K562 (cell line): ENCODE data around the gene RECQL5. TPM values are rescaled to one million over a fixed set of nuclear protein-coding genes. Genes with fewer than 3 reads are reported as not detected.

ENCODE experiments used
- ATAC-seq: fragments of 200-7000 bp; cut with Tn5 transposase; 3 replicates; pipeline ENCODE4 v1.9.1; 2020; ENCODE audit warnings: moderate library complexity
- BruUV-seq: library from RNA; stranded (reverse); fragments of 400-500 nt; replicated peaks from 2 replicates; lab custom pipeline; 2021; lab: Mats Ljungman, UMichigan
- CTCF ChIA-PET: fragments of 300-600 bp; formaldehyde crosslinking; extraction: SDS; loops from one replicate; lab custom pipeline; 2021; ENCODE audit warnings: low intra/inter-chr PET ratio; lab: Yijun Ruan, JAX
- POLR2A ChIA-PET: fragments of 300-600, 350-650 bp; sonication (Branson Sonifier 250); formaldehyde crosslinking; extraction: SDS; loops from one replicate; lab custom pipeline; 2021; ENCODE audit warnings: antibody characterized with exemption, inconsistent platforms; lab: Yijun Ruan, JAX
- DNase-seq, 4 experiments: peaks; one replicate each; pipeline versions ENCODE4 v3.0.0 to v3.0.0-alpha.2; 2011 to 2018; ENCODE audit warnings: low spot score in 3 of 4, mixed read lengths in 3 of 4; ENCODE audit errors: extremely low read depth in 1 of 4
- FAIRE-seq: peaks from 2 replicates; lab custom pipeline; 2011; peaks lifted over from hg19 to GRCh38; lab: Jason Lieb, UNC
- H2AFZ ChIP-seq: 2 replicates; pipeline ENCODE4 v1.6.0; 2011; ENCODE audit warnings: low read depth, low read length, control low read depth, inconsistent platforms
- H3K27ac ChIP-seq: fragments of 200-600 bp; 3 replicates; pipeline ENCODE4 v1.8.0; 2011; ENCODE audit warnings: low read depth, mild to moderate bottlenecking, control low read depth, inconsistent platforms, low read length, moderate library complexity, mixed read lengths; ENCODE audit errors: extremely low read depth
- H3K27me3 ChIP-seq, 2 experiments: fragments of 300-600 bp in 1 of 2; 2 replicates in 1 of 2; 3 replicates in 1 of 2; pipeline versions ENCODE4 v1.6.0 to v1.8.0; 2011; ENCODE audit warnings: inconsistent platforms in 2 of 2, low read length in 2 of 2, mild to moderate bottlenecking in 1 of 2, mixed read lengths in 1 of 2, moderate library complexity in 1 of 2; ENCODE audit not compliant: control insufficient read depth in 2 of 2, insufficient read depth in 2 of 2
- H3K36me3 ChIP-seq: fragments of 300-600 bp; 3 replicates; pipeline ENCODE4 v1.8.0; 2011; ENCODE audit warnings: mild to moderate bottlenecking, low read length, inconsistent platforms; ENCODE audit not compliant: control insufficient read depth, insufficient read depth
- H3K4me1 ChIP-seq, 2 experiments: fragments of 200-600 bp in 1 of 2; replicated peaks in 1 of 2; 2 replicates in 1 of 2; 3 replicates in 1 of 2; pipeline versions ENCODE4 v1.5.1 to v1.8.0; 2011; ENCODE audit warnings: inconsistent platforms in 2 of 2, low read length in 2 of 2, mild to moderate bottlenecking in 1 of 2, mixed read lengths in 1 of 2, moderate library complexity in 1 of 2; ENCODE audit not compliant: control insufficient read depth in 2 of 2, insufficient read depth in 2 of 2
- H3K4me2 ChIP-seq: 2 replicates; pipeline ENCODE4 v1.6.1; 2011; ENCODE audit warnings: low read length, control low read depth, inconsistent platforms, mixed read lengths; ENCODE audit not compliant: insufficient read depth
- H3K4me3 ChIP-seq: fragments of 200-600 bp; sonication (generic), shearing (Covaris generic); 2 replicates; pipeline ENCODE4 v1.5.1; 2016; ENCODE audit warnings: control low read depth, inconsistent platforms
- H3K79me2 ChIP-seq: fragments of 200-600 bp; 3 replicates; pipeline ENCODE4 v1.8.0; 2011; ENCODE audit warnings: low read length, inconsistent platforms; ENCODE audit not compliant: control insufficient read depth, insufficient read depth
- H3K9ac ChIP-seq, 2 experiments: 2 replicates each; pipeline versions ENCODE4 v1.6.0 to v1.6.1; 2011; ENCODE audit warnings: low read depth in 2 of 2, low read length in 2 of 2, control low read depth in 1 of 2, inconsistent platforms in 1 of 2, mild to moderate bottlenecking in 1 of 2, mixed read lengths in 1 of 2; ENCODE audit not compliant: insufficient read depth in 1 of 2
- H3K9me1 ChIP-seq: one replicate; pipeline ENCODE4 v1.6.0; 2011; ENCODE audit warnings: inconsistent platforms, mild to moderate bottlenecking, low read length, moderate library complexity; ENCODE audit not compliant: control insufficient read depth, insufficient read depth
- H3K9me3 ChIP-seq: replicated peaks from 2 replicates; pipeline ENCODE4 v1.5.1; 2011; ENCODE audit warnings: low read depth, low read length, inconsistent platforms; ENCODE audit not compliant: control insufficient read depth, insufficient read depth
- H4K20me1 ChIP-seq: replicated peaks from 2 replicates; pipeline ENCODE4 v1.6.1; 2011; ENCODE audit warnings: low read length, inconsistent platforms, mixed read lengths; ENCODE audit not compliant: control insufficient read depth, insufficient read depth
- BRCA1 ChIP-seq, 2 experiments: fragments of 450-650 bp in 1 of 2; sonication (generic) in 1 of 2; formaldehyde crosslinking in 1 of 2; IDR thresholded peaks; 2 replicates each; pipeline versions ENCODE4 v1.5.0 to v1.6.1; 2017 to 2020; ENCODE audit warnings: mild to moderate bottlenecking in 1 of 2, missing genetic modification reagents in 1 of 2
- C11orf30 ChIP-seq: fragments of 450-650 bp; IDR thresholded peaks from 2 replicates; pipeline ENCODE4 v1.6.1; 2016; ENCODE audit warnings: low read depth, mild to moderate bottlenecking
- HMBOX1 ChIP-seq: sonication (generic); IDR thresholded peaks from 2 replicates; pipeline ENCODE4 v1.6.1; 2016
- JUND ChIP-seq, 2 experiments: IDR thresholded peaks; 2 replicates in 1 of 2; 3 replicates in 1 of 2; pipeline ENCODE4 v1.6.1; 2011; ENCODE audit warnings: borderline replicate concordance in 2 of 2, low read depth in 2 of 2, low read length in 2 of 2, improper control_type of control experiment in 1 of 2, missing biosample characterization in 1 of 2, missing genetic modification characterization in 1 of 2, missing genetic modification reagents in 1 of 2
- KDM4B ChIP-seq, 2 experiments: fragments of 450-650 bp in 1 of 2; sonication (generic) in 1 of 2; IDR thresholded peaks; 2 replicates each; pipeline ENCODE4 v1.6.1; 2016 to 2017; ENCODE audit warnings: borderline replicate concordance in 2 of 2, antibody characterized with exemption in 1 of 2, low read depth in 1 of 2, mild to moderate bottlenecking in 1 of 2
- MAFF ChIP-seq: IDR thresholded peaks from 2 replicates; pipeline ENCODE4 v1.6.1; 2012; ENCODE audit warnings: low read length, improper control_type of control experiment
- XRCC5 ChIP-seq: fragments of 200-400 bp; formaldehyde crosslinking; IDR thresholded peaks from 2 replicates; pipeline ENCODE4 v1.6.1; 2017; ENCODE audit warnings: low read depth, mild to moderate bottlenecking, low read length
- ZBTB40 ChIP-seq, 2 experiments: fragments of 450-650 bp in 1 of 2; sonication (generic) in 1 of 2; formaldehyde crosslinking in 1 of 2; IDR thresholded peaks; 2 replicates each; pipeline versions ENCODE4 v1.7.1 to v1.9.0; 2016 to 2022; ENCODE audit warnings: inconsistent platforms in 1 of 2, mild to moderate bottlenecking in 1 of 2, missing genetic modification reagents in 1 of 2
- ZNF311 ChIP-seq: fragments of 250-450 bp; sonication (Bioruptor Pico); IDR thresholded peaks from 2 replicates; pipeline ENCODE4 v1.4.0; 2020; ENCODE audit warnings: mild to moderate bottlenecking, moderate library complexity
- WGBS: fragments of 100-300 bp; shearing (Covaris generic); methylation state at CpG from one replicate; pipeline ENCODE4 v1.1.6; 2016; ENCODE audit warnings: low coverage, mixed read lengths; ENCODE audit not compliant: insufficient coverage; ENCODE audit errors: missing lambda C conversion rate; 5-methylcytosine and 5-hydroxymethylcytosine counted together
- in situ Hi-C: fragments of 300-500 bp; cut with MboI; formaldehyde crosslinking; loops from 4 replicates; pipeline ENCODE4 v1.15.0; 2018; ENCODE audit warnings: inconsistent platforms, mixed read lengths
- intact Hi-C: fragments of 100-400 bp; cut with micrococcal nuclease; formaldehyde crosslinking; loops from 2 replicates; pipeline ENCODE4 v1.14.2; 2022
- polyA plus RNA-seq, 8 experiments: library from polyadenylated mRNA; depleted of rRNA in 4 of 8; stranded (reverse) in 5 of 8; unstranded in 3 of 8; fragments of >200 nt; fragmentation: Nextera tagmentation in 2 of 8; fragmentation: Illumina TruSeq in 1 of 8; extraction: Ambion mirVana in 2 of 8; extraction: Trizol in 1 of 8; gene quantifications; 2 replicates each; pipeline versions ENCODE4 v1.2.1 to v1.2.3, GENCODE V29; 2011 to 2014; ENCODE audit warnings: inconsistent platforms in 1 of 8, missing spikeins in 1 of 8
- total RNA-seq, 7 experiments: library from RNA; depleted of rRNA in 6 of 7; stranded (reverse); fragments of >200 nt in 6 of 7; fragmentation: Illumina TruSeq in 2 of 7; extraction: Trizol in 2 of 7; gene quantifications; 2 replicates each; pipeline versions ENCODE4 v1.2.1 to v1.2.3, GENCODE V29; 2011 to 2021; ENCODE audit warnings: low replicate concordance in 1 of 7
- TF ChIP-seq, protein P1 (sequence below): fragments of 450-650 bp; formaldehyde crosslinking; IDR thresholded peaks from 2 replicates; pipeline ENCODE4 v1.4.0; 2022; ENCODE audit warnings: missing genetic modification characterization

The RECQL5 gene
- total and polyA plus RNA-seq, 9 of the 15 experiments (the other 6 are each of a cell fraction or from before 2014, with no cell fraction given): 4.1 to 34.8 (median 16.4) TPM

GRCh38 chr17:75639327-75639726 lies 27.6 kb downstream of the RECQL5 start:
- FAIRE-seq (no peak), DNase-seq (no peak), ATAC-seq (no peak)
- no TSS peak for BruUV-seq
- Histone ChIP-seq H3K36me3 (peaks cover 3% of the 10 kb centered on the region; the same call in 1 of the 3 replicates), H3K27ac (no peak overlapping the region), H2AFZ (no peak overlapping the region), H3K4me1 (peaks cover 15 to 48% of the 10 kb centered on the region in 2 experiments; a peak in 4 of 5 replicates), H3K4me2 (no peak overlapping the region), H4K20me1 (0 out of 2 replicates have a peak, but pooled peaks cover 11% of the 10 kb centered on the region), H3K9ac (no peak overlapping the region), H3K9me1 (no peaks in the 10 kb centered on the region), H3K79me2 (no peaks in the 10 kb centered on the region), H3K9me3 (no peaks in the 10 kb centered on the region), H3K4me3 (no peak overlapping the region), H3K27me3 (no peaks in the 10 kb centered on the region)
- in situ Hi-C loops: no loop called here
- ChIA-PET CTCF (no interaction called here), POLR2A (no interaction called here)
- intact Hi-C loops: no loop called here
- WGBS: 90% methylated on average over 3 of the region's 3 CpGs
- no peak for TF ChIP-seq BRCA1 (IDR thresholded peaks at IDR 0.05)
- TF ChIP-seq BRCA1 (CRISPR knock-in tag; IDR thresholded peaks at IDR 0.05): no peak
- TF ChIP-seq HMBOX1: no peak
- no peak for TF ChIP-seq MAFF
- TF ChIP-seq, protein P1, sequence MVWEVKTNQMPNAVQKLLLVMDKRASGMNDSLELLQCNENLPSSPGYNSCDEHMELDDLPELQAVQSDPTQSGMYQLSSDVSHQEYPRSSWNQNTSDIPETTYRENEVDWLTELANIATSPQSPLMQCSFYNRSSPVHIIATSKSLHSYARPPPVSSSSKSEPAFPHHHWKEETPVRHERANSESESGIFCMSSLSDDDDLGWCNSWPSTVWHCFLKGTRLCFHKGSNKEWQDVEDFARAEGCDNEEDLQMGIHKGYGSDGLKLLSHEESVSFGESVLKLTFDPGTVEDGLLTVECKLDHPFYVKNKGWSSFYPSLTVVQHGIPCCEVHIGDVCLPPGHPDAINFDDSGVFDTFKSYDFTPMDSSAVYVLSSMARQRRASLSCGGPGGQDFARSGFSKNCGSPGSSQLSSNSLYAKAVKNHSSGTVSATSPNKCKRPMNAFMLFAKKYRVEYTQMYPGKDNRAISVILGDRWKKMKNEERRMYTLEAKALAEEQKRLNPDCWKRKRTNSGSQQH (CRISPR knock-in tag): no peak
- TF ChIP-seq KDM4B (IDR thresholded peaks at IDR 0.05; ENCODE audit: borderline replicate concordance in 2 of 2, low read depth in 1 of 2): no peak
- no peak for TF ChIP-seq C11orf30
- no peak for TF ChIP-seq XRCC5
- no peak for TF ChIP-seq ZNF311
- no peak for TF ChIP-seq JUND (IDR thresholded peaks at IDR 0.05; ENCODE audit: borderline replicate concordance, low read depth, low read length)
- no peak for TF ChIP-seq JUND (tag; IDR thresholded peaks at IDR 0.05; ENCODE audit: borderline replicate concordance, low read depth, low read length)
- TF ChIP-seq ZBTB40 (IDR thresholded peaks at IDR 0.05): no peak
- no peak for TF ChIP-seq ZBTB40 (CRISPR knock-in tag; IDR thresholded peaks at IDR 0.05)
